ENCODE data around the gene SUGP2.

Gene SUGP2

GRCh38 chr19:18999016-18999758 is 34.1 kb downstream of the SUGP2 start:
- no peak for TF ChIP-seq CTCF (IDR thresholded peaks at IDR 0.05; ENCODE audit: low read length, missing control alignments)
- DNase-seq (ENCODE audit: low read depth): peak; percentile 48
- H3K4me3 ChIP-seq (replicated peaks; ENCODE audit: low read depth, low read length): no peak overlapping the region

DNA sequence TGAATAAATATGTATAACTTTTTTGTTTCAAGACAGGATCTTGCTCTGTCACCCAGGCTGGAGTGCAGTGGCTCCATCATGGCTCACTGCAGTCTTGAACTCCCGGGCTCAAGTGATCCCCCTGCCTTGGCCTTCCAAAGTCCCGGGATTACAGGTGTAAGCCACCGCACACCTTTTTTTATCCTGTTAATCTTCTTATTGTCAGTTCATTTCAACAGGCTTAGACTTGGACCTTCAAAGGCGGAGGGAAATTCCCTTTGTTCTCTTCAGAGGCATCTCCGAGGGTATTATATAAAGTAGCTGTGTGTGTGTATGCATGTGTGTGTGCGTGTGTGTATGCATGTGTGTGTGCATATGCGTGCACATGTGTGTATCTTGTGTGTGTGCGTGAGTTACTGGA is 35.0 kb downstream of the SUGP2 start:
- no peak for DNase-seq (ENCODE audit: low read depth)
- TF ChIP-seq CTCF (IDR thresholded peaks at IDR 0.05; ENCODE audit: low read length, missing control alignments): no peak
- no peak overlapping the region for H3K4me3 ChIP-seq (replicated peaks; ENCODE audit: low read depth, low read length)

- no peak overlapping the region for H3K4me3 ChIP-seq (replicated peaks; ENCODE audit: low read depth, low read length)
- TF ChIP-seq CTCF (IDR thresholded peaks at IDR 0.05; ENCODE audit: low read length, missing control alignments): no peak
- no peak for DNase-seq (ENCODE audit: low read depth)
These were observed 36.4 kb downstream of the SUGP2 start for GRCh38 chr19:18996796-18997394.

DNA sequence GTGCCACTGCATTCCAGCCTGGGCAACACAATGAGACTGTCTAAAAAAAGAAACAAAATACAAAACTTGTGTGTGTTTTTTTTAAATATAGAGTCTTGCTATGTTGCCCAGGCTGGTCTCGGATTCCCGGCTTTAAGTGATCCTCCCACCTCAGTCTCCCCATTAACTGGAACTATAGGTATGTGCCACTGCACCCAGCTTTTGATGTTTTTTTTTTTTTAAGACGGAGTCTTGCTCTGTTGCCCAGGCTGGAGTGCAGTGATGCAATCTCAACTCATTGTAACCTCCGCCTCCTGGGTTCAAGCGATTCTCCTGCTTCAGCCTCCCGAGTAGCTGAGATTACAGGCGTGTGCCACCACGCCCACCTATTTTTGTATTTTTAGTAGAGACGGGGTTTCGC is 37.0 kb downstream of the SUGP2 start:
- H3K4me3 ChIP-seq (replicated peaks; ENCODE audit: low read depth, low read length): no peak overlapping the region
- no peak for DNase-seq (ENCODE audit: low read depth)
- TF ChIP-seq CTCF (IDR thresholded peaks at IDR 0.05; ENCODE audit: low read length, missing control alignments): no peak

DNA sequence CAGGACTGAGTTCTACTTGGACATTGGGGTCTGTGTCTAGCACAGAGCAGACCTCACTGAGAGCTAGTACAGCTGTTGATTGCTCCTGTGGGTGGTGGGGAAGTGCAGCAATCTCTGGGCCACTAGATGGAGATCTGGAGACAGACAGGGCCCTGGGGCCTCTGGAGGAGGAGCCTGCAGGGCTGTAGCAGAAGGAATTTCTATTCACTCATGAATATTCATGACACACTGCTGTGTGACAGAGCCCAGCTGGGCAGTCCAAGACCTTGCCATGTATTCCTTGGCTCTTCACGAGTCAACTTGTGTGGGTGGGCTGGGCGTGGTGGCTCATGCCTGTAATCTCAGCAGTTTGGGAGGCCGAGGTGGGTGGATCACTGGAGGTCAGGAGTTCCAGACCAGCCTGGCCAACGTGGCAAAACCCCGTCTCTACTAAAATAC is 37.5 kb downstream of the SUGP2 start:
- H3K4me3 ChIP-seq (replicated peaks; ENCODE audit: low read depth, low read length): no peak overlapping the region
- DNase-seq (ENCODE audit: low read depth): peak; percentile 91
- peak; percentile 84 for TF ChIP-seq CTCF (IDR thresholded peaks at IDR 0.05; ENCODE audit: low read length, missing control alignments)

- no peak for DNase-seq (ENCODE audit: low read depth)
- no peak overlapping the region for H3K4me3 ChIP-seq (replicated peaks; ENCODE audit: low read depth, low read length)
- TF ChIP-seq CTCF (IDR thresholded peaks at IDR 0.05; ENCODE audit: low read length, missing control alignments): no peak
These were observed 40.2 kb downstream of the SUGP2 start for GRCh38 chr19:18993115-18993514.

DNA sequence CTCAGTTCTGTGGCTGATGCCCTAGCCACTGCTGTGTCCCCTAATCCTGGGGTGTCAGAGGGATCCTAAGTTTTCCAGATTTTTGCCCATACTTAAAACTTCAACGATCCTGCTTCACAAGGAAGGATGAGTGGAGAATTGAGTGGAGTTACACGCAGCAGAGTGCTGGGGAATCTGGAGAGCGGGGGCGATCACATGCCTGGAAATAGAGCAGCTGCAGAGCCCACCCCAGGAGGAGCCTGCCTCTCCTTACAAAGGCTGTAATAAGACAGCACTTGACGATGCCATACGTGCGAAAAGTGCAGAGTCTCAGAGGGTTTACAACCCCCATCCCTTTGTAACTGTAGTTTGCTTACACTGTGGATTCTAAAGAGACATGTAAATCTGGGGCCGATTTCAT is 40.6 kb downstream of the SUGP2 start:
- H3K4me3 ChIP-seq (replicated peaks; ENCODE audit: low read depth, low read length): no peak overlapping the region
- no peak for DNase-seq (ENCODE audit: low read depth)
- no peak for TF ChIP-seq CTCF (IDR thresholded peaks at IDR 0.05; ENCODE audit: low read length, missing control alignments)
